ENCODE measurements around the gene IL17REL. TPM values are rescaled to one million over a fixed set of nuclear protein-coding genes. Genes with fewer than 3 reads are reported as not detected.

IL17REL gene
- total RNA-seq, 4 donors from 2014 or later = 0.12 to 0.26 TPM; not detected in 2

GRCh38 chr22:50045211-50046018 is 32.9 kb upstream of the IL17REL start:
- no peaks in the 10 kb centered on the region for H3K27me3 ChIP-seq
- H3K36me3 ChIP-seq = no peaks in the 10 kb centered on the region
- TF ChIP-seq POLR2A (IDR thresholded peaks at IDR 0.05) (no peak), CTCF (IDR thresholded peaks at IDR 0.05) (no peak)
- H3K4me1 ChIP-seq = no peaks in the 10 kb centered on the region
- no peaks in the 10 kb centered on the region for H3K9me3 ChIP-seq
- no peak overlapping the region for H3K4me3 ChIP-seq
- no peak for DNase-seq
- intact Hi-C loops (cut with DNase I; ENCODE audit: low total_unique reads) = no loop called here
- no peak overlapping the region for H3K27ac ChIP-seq

GRCh38 chr22:50044485-50045118 is 32.0 kb upstream of the IL17REL start:
- no peak overlapping the region for H3K4me3 ChIP-seq
- no peak for TF ChIP-seq POLR2A (IDR thresholded peaks at IDR 0.05)
- TF ChIP-seq CTCF (IDR thresholded peaks at IDR 0.05) = no peak
- H3K27ac ChIP-seq = no peak overlapping the region
- intact Hi-C loops (cut with DNase I; ENCODE audit: low total_unique reads) = no loop called here
- no peaks in the 10 kb centered on the region for H3K4me1 ChIP-seq
- no peak for DNase-seq
- no peaks in the 10 kb centered on the region for H3K9me3 ChIP-seq
- no peaks in the 10 kb centered on the region for H3K36me3 ChIP-seq
- H3K27me3 ChIP-seq = no peaks in the 10 kb centered on the region

- H3K9me3 ChIP-seq = no peaks in the 10 kb centered on the region
Observed at GRCh38 chr22:50041361-50042065, 28.9 kb upstream of the IL17REL start.

GRCh38 chr22:50040717-50041116 is 28.2 kb upstream of the IL17REL start:
- no peaks in the 10 kb centered on the region for H3K27me3 ChIP-seq
- DNase-seq = no peak

More at GRCh38 chr22:50041361-50042065, 28.9 kb upstream of the IL17REL start:
- H3K4me3 ChIP-seq = no peak overlapping the region
- no peak for DNase-seq
- H3K27me3 ChIP-seq = no peaks in the 10 kb centered on the region
- no peaks in the 10 kb centered on the region for H3K4me1 ChIP-seq
- intact Hi-C loops (cut with DNase I; ENCODE audit: low total_unique reads) = no loop called here
- H3K36me3 ChIP-seq = no peaks in the 10 kb centered on the region
- TF ChIP-seq POLR2A (IDR thresholded peaks at IDR 0.05) (no peak), CTCF (IDR thresholded peaks at IDR 0.05) (no peak)
- no peak overlapping the region for H3K27ac ChIP-seq

More at GRCh38 chr22:50040717-50041116, 28.2 kb upstream of the IL17REL start:
- Histone ChIP-seq H3K4me3 (no peak overlapping the region), H3K27ac (no peak overlapping the region), H3K4me1 (no peaks in the 10 kb centered on the region), H3K9me3 (no peaks in the 10 kb centered on the region), H3K36me3 (no peaks in the 10 kb centered on the region)
- no peak for TF ChIP-seq CTCF (IDR thresholded peaks at IDR 0.05)
- TF ChIP-seq POLR2A (IDR thresholded peaks at IDR 0.05) = no peak
- intact Hi-C loops (cut with DNase I; ENCODE audit: low total_unique reads) = no loop called here
